ENCODE measurements around the gene BORCS6.

The BORCS6 gene

DNA sequence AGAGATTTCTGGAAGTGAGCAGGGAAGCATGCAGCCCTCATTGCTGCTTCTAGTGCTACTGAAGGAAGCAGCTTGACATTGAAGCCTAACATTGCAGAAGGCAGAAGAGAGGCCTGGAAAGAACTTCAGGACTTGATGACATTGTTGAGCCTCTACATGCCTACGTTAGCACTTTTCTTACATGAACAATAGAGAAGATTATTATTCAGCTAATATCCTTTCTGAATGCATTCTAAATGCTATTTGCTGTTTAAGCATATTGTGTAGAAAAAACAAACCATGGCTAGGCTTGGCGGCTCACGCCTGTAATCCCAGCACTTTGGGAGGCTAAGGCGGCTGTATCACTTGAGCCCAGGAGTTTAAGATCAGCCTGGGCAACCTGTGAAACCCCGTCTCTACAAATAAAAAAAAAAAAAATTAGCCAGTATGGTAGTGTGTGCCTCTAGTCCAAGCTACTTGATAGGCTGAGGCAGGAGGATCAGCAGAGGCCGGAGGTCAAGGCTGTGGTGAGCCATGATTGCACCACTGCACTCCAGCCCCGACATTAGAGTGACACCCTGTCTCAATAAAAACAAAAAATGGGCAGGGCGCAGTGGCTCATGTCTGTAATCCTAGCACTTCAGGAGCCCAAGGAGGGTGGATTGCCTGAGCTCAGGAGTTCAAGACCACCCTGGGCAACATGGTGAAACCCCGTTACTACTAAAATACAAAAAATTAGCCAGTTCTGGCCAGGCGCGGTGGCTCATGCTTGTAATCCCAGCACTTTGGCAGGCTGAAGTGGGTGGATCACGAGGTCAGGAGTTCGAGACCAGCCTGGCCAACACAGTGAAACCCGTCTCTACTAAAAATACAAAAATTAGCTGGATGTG, 22.6 kb upstream of the BORCS6 start:
- in situ Hi-C loops (cut with MboI; ENCODE audit: low sequenced_read_pairs), result no loop called here

- in situ Hi-C loops (cut with MboI; ENCODE audit: low sequenced_read_pairs), result no loop called here
Observed at GRCh38 chr17:8210761-8211458, 20.9 kb upstream of the BORCS6 start.

DNA sequence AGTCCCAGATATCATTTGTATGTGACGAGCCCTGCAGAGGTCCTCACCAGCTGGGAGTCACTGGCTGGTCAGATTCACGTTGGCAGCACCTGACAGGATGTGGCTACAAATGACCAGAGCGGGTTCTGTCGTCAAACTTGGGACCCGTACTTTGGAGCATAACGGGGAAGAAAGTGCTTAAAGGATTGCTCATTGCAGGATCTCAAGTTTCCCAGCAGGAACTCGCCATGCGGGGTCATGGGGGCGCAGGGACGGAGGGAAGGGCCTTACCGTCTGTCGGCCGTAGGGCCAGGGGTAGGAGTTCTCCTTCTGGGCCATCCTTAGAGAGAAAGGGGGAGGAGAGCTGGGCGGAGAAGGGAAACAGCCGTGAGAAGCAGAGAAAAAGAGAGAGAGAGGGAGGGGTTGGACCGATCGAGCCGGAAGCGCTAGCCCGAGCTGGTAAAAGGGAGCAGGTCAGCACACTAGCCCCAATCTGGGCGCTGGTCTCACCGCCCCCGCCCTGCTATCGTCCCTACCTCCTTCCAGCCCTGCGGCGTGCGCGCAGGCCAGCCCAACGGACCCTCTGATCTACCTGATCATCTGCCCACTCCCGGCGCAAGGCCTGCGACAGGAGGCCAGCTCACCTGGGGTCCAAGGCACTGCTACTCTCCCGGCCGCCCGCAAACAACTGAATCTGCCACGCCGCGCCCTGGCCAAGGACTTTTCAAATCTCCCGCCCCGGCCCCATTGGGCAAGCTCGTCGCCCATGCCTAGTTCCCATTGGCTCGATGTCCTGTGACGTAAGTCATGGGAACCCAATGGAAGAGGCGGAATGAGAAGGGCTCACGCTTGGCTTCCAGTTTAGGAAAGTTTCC, 20.2 kb upstream of the BORCS6 start, which contains the start of gene AURKB:
Gene AURKB, minus strand, starts transcription at position 669 of the 854 bp plus-strand sequence. Its CDS starts 351 bp downstream, at position 318.
- in situ Hi-C loops (cut with MboI; ENCODE audit: low sequenced_read_pairs), result no loop called here

- in situ Hi-C loops (cut with MboI; ENCODE audit: low sequenced_read_pairs), result no loop called here
Observed at GRCh38 chr17:8206536-8206935, 16.6 kb upstream of the BORCS6 start.

DNA sequence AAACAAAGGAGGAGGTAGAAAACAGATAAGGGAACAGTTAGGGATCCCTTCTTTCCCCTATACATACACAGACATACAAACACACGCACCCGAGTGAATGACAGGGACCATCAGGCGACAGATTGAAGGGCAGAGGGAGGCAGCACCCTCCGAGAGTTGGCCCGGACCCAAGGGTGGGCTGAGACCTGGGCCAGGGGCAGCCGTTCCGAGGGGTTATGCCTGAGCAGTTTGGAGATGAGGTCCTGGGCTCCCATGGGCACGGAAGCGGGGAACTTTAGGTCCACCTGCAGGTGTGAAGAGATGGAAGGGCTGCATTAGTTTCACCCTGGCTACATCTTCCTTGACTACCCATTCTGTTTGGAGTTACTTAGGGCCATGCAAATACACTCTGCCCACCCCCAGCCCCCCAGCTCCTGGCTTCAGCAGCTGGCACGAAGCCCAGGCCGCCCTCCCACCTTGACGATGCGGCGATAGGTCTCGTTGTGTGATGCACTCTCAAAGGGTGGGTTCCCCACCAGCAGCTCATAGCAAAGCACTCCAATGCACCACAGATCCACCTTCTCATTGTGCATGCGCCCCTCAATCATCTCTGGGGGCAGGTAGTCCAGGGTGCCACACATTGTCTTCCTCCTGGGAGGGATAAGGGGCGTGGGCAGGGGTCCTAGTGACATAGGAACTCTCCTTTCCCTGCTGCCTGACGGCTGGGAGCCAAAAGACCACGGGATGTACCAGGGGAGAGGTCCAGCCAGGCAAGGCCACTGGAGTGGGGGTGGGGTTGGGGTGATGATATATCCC, 15.0 kb upstream of the BORCS6 start:
- in situ Hi-C loops (cut with MboI; ENCODE audit: low sequenced_read_pairs), result no loop called here

DNA sequence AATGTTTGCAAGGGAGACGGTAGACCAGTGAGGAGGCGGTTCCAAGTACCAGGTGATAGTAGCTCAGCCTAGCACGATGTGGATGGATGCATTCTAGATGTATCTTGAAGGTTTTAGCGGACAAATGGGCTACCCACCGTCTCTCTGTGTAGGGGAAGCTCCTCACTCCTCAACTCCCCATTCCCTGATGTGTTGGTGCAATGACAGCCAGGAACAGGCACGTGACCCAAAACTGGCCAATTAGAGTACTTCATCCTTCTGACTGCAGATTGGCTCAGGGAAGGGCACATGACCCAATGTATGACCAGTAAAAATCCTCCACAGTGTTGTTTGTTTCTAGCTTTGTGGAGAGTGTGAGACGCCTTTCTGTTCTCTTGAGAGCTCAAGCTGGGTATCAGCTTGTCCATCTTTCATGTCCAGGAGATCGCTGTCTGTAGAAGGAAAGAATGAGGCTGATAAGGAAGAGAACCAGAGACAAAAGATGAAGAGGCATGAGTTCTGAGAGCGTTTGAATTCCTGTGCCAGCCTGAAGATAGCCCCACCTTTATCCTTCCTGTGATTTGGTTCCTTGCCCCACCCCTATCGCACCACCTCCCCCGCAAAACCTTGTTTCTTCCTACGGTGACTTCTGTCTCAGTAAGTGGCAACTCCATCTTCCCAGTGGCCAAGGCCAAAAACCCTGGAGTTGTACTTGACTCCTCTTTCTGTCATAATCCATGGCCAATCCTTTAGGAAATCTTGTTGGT, 2.3 kb upstream of the BORCS6 start:
- in situ Hi-C loops (cut with MboI; ENCODE audit: low sequenced_read_pairs), result no loop called here

- in situ Hi-C loops (cut with MboI; ENCODE audit: low sequenced_read_pairs), result no loop called here
Observed at GRCh38 chr17:8190506-8190905, 526 bp upstream of the BORCS6 start.

DNA sequence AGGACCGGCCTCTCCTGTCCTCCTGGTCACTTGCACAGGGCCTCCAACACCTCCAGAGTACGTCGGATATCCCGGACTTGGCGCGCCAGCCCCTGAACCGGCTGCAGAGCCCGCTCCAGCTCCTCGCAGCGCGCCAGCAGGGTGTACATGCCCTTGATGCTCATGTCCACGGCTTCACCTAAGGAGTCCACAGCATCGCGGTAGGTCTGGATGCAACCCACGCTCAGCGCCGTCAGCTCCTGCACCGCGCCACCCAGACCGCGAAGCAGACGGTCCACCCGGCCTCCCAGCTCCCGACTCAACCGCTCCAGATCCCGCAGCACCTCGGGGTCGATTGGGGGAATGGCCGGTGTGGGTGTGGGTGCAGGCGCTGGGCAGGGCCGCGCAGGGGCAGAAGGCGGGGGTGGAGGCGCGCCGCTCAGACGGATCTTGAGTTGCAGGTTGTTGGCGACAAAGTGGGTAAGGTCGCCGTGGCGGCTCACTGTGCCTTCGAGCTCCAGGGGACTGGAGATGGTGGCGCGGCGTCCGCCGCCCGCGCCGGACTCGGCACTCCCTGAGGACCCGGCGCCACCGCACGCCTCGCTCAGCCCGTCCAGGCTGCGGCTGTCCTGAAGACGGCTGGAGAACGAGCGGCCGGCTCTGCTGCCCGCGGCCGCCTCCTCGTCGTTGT, 804 bp downstream of the BORCS6 start:
- in situ Hi-C loops (cut with MboI; ENCODE audit: low sequenced_read_pairs), result no loop called here

GRCh38 chr17:8188263-8188839, 1.6 kb downstream of the BORCS6 start:
- in situ Hi-C loops (cut with MboI; ENCODE audit: low sequenced_read_pairs), result no loop called here

- in situ Hi-C loops (cut with MboI; ENCODE audit: low sequenced_read_pairs), result no loop called here
Observed at GRCh38 chr17:8187517-8188262, 2.3 kb downstream of the BORCS6 start.

DNA sequence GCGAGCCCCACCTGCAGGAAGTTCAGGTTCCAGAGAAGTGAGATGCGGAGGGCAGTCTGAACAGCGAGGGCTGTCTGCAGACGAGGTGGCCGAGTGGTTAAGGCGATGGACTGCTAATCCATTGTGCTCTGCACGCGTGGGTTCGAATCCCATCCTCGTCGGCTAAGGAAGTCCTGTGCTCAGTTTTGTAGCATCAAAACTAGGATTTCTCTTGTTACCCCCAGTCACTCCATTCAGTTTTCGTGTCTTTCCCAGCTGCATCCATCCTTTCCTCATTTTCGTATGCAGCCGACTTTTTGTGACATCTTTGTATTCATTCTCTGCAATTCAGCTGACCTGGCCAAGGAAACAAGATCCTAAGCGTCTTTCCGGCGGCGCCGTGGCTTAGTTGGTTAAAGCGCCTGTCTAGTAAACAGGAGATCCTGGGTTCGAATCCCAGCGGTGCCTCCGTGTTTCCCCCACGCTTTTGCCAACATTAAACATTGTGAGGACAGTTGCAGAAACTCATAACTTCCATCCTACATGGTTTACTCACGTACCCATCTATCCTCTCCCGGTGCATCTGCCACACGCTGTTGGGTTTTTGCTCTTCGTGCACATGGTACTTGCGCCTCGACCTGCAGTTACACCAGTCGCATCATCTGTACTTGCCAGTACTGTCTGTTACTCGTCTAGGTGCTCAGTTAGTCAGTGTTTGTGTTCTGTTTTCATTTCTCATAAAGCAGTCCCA, 3.0 kb downstream of the BORCS6 start:
- in situ Hi-C loops (cut with MboI; ENCODE audit: low sequenced_read_pairs), result no loop called here

GRCh38 chr17:8186446-8186786, 3.6 kb downstream of the BORCS6 start:
- in situ Hi-C loops (cut with MboI; ENCODE audit: low sequenced_read_pairs), result no loop called here

DNA sequence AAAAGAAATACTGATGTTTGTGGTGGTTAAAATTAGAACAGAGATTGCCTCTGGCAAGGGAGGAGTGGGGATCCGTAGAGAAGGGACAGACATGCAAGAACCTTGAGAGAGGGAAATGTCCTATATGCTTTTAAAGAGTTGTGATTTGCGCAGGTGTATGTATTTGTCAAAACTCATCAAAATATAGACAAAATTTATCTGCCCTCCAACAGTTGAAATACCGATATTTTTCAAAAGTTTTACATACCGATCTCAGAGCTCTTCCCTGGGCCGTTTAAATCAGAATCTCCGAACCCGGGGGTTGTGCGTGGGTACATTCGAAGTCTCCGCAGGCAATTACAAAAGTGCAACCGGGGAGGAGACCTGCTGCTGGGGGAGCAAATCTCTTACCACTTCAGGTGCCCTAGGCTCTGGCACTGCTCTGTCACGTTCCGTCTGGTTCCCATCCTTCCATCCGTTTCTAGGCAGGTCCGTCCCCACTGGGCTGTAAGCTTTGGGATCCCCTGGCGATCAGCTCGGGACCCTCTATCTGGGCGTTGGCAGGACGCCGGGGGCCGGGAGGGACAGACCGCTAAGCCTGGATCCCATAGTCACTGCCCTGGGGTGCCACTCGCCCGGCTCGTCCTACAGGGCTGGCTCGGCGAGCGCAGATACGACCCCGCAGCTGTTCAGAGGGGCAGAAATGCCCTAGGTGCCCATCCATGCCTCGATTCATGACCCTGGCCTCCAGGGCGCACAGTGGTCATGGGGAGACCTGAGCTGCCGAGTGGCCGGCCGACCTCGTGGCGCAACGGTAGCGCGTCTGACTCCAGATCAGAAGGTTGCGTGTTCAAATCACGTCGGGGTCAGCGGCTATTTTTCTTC, 4.2 kb downstream of the BORCS6 start:
- in situ Hi-C loops (cut with MboI; ENCODE audit: low sequenced_read_pairs), result no loop called here

- in situ Hi-C loops (cut with MboI; ENCODE audit: low sequenced_read_pairs), result no loop called here
Observed at GRCh38 chr17:8176998-8177731, 12.8 kb downstream of the BORCS6 start.

DNA sequence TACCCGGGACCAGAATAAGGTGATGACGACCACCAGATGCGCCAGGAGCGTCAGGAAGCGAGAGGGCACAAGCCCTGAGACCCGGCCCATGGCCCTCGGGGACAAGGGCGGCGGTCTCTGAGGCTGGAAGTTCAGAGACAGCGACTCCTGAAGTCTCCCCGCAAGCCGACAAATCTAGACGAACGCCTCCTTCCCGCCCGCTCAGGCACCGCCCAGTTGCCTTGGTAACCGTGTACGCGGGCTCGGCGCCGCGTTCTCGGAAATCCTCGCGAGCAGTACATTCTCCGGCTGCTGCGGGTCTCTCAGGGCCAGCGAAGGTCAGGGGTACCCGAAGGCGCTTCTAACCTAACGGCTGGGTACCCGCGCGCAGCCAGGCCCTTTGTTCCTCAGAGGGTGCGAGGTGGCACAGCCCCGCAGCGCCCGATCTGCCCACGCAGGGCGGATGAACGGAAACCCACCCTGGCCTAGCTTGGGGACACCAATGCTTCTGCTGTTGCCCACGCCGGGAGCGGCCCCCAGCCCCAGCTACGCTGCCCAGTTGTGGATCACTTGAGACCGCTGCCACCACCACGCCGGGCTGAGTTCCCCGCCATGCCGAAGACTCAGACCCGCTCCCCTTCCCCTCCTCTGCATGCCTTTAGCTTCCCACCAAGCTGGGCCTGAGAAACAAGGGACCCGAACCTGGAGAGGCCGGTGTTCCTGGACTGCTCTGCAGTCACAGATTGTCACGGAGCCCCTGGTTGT, 13.6 kb downstream of the BORCS6 start, which contains the start of gene TMEM107:
Gene TMEM107, minus strand, starts transcription at position 184 of the 744 bp plus-strand sequence. Its CDS starts 94 bp downstream, at position 90.
- in situ Hi-C loops (cut with MboI; ENCODE audit: low sequenced_read_pairs), result no loop called here

All from hTERT RPE-1 (cell line).